ENCODE data around the gene CIAO1. TPM values are rescaled to one million over a fixed set of nuclear protein-coding genes. Genes with fewer than 3 reads are reported as not detected.
A peak's percentile ranks its signal among the peaks of the same experiment; 100 is the strongest.

Gene CIAO1
- total and polyA plus RNA-seq, 2 of the 13 experiments (the other 11 are each of a cell fraction or from before 2014, with no cell fraction given), result 99.3 to 120 TPM

GRCh38 chr2:96264656-96265348, 1.2 kb upstream of the CIAO1 start (continued):
- TF ChIP-seq ZMYM4 (CRISPR knock-in tag; IDR thresholded peaks at IDR 0.05), result peak; percentile 46; the same call in 1 of the 2 replicates
- no peak for TF ChIP-seq LBX2 (CRISPR knock-in tag; IDR thresholded peaks at IDR 0.05; ENCODE audit: borderline replicate concordance)
- TF ChIP-seq HMGA1 (CRISPR knock-in tag; conservative IDR thresholded peaks at IDR 0.05), result no peak
- TF ChIP-seq, protein P1, sequence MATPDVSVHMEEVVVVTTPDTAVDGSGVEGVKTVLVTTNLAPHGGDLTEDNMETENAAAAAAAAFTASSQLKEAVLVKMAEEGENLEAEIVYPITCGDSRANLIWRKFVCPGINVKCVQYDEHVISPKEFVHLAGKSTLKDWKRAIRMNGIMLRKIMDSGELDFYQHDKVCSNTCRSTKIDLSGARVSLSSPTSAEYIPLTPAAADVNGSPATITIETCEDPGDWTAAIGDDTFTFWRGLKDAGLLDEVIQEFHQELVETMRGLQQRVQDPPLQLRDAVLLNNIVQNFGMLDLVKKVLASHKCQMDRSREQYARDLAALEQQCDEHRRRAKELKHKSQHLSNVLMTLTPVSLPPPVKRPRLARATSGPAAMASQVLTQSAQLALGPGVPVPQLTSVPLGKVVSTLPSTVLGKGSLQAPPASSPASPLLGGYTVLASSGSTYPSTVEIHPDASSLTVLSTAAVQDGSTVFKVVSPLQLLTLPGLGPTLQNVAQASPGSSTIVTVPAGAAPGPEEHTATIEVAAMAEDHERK (CRISPR knock-in tag; IDR thresholded peaks at IDR 0.05; ENCODE audit: low read depth), result no peak
- TF ChIP-seq ZNF547 (CRISPR knock-in tag; IDR thresholded peaks at IDR 0.05), result 0 out of 2 replicates have a peak, but pooled peaks have one; percentile 23
- TF ChIP-seq ZFP36 (IDR thresholded peaks at IDR 0.05; ENCODE audit: borderline replicate concordance, low read depth, low read length, partially characterized antibody), result no peak
- TF ChIP-seq ERF (CRISPR knock-in tag; IDR thresholded peaks at IDR 0.05), result no peak
- TF ChIP-seq NFE2L2 (IDR thresholded peaks at IDR 0.05; ENCODE audit: low read length), result no peak
- no peak for TF ChIP-seq ATF5 (CRISPR knock-in tag; IDR thresholded peaks at IDR 0.05; ENCODE audit: low read depth)
- no peak for TF ChIP-seq IRF2 (CRISPR knock-in tag; IDR thresholded peaks at IDR 0.05)
- no peak for TF ChIP-seq ZNF619 (CRISPR knock-in tag; IDR thresholded peaks at IDR 0.05)
- peak; percentile 44; the same call in 1 of the 2 replicates for TF ChIP-seq THAP11 (CRISPR knock-in tag; IDR thresholded peaks at IDR 0.05)
- TF ChIP-seq, protein P2, sequence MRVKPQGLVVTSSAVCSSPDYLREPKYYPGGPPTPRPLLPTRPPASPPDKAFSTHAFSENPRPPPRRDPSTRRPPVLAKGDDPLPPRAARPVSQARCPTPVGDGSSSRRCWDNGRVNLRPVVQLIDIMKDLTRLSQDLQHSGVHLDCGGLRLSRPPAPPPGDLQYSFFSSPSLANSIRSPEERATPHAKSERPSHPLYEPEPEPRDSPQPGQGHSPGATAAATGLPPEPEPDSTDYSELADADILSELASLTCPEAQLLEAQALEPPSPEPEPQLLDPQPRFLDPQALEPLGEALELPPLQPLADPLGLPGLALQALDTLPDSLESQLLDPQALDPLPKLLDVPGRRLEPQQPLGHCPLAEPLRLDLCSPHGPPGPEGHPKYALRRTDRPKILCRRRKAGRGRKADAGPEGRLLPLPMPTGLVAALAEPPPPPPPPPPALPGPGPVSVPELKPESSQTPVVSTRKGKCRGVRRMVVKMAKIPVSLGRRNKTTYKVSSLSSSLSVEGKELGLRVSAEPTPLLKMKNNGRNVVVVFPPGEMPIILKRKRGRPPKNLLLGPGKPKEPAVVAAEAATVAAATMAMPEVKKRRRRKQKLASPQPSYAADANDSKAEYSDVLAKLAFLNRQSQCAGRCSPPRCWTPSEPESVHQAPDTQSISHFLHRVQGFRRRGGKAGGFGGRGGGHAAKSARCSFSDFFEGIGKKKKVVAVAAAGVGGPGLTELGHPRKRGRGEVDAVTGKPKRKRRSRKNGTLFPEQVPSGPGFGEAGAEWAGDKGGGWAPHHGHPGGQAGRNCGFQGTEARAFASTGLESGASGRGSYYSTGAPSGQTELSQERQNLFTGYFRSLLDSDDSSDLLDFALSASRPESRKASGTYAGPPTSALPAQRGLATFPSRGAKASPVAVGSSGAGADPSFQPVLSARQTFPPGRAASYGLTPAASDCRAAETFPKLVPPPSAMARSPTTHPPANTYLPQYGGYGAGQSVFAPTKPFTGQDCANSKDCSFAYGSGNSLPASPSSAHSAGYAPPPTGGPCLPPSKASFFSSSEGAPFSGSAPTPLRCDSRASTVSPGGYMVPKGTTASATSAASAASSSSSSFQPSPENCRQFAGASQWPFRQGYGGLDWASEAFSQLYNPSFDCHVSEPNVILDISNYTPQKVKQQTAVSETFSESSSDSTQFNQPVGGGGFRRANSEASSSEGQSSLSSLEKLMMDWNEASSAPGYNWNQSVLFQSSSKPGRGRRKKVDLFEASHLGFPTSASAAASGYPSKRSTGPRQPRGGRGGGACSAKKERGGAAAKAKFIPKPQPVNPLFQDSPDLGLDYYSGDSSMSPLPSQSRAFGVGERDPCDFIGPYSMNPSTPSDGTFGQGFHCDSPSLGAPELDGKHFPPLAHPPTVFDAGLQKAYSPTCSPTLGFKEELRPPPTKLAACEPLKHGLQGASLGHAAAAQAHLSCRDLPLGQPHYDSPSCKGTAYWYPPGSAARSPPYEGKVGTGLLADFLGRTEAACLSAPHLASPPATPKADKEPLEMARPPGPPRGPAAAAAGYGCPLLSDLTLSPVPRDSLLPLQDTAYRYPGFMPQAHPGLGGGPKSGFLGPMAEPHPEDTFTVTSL (CRISPR knock-in tag; IDR thresholded peaks at IDR 0.05; ENCODE audit: borderline replicate concordance), result no peak
- TF ChIP-seq, protein P3, sequence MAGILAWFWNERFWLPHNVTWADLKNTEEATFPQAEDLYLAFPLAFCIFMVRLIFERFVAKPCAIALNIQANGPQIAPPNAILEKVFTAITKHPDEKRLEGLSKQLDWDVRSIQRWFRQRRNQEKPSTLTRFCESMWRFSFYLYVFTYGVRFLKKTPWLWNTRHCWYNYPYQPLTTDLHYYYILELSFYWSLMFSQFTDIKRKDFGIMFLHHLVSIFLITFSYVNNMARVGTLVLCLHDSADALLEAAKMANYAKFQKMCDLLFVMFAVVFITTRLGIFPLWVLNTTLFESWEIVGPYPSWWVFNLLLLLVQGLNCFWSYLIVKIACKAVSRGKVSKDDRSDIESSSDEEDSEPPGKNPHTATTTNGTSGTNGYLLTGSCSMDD (CRISPR knock-in tag; IDR thresholded peaks at IDR 0.05), result no peak
- TF ChIP-seq SAFB2 (CRISPR knock-in tag; IDR thresholded peaks at IDR 0.05; ENCODE audit: borderline replicate concordance, low read depth), result 0 out of 2 replicates have a peak, but pooled peaks have one; percentile 78
- no peak for TF ChIP-seq NFKB2 (CRISPR knock-in tag; IDR thresholded peaks at IDR 0.05; ENCODE audit: borderline replicate concordance)
- no peak for TF ChIP-seq PBX2 (CRISPR knock-in tag; IDR thresholded peaks at IDR 0.05)

Measured in HepG2 (cell line).